ENCODE measurements around the gene PDE2A. TPM values are rescaled to one million over a fixed set of nuclear protein-coding genes. Genes with fewer than 3 reads are reported as not detected.

PDE2A gene
- 403 TPM for total RNA-seq

GRCh38 chr11:72673943-72674828, at the start of gene PDE2A:
Gene PDE2A (minus strand): TSS chr11:72674422. CDS start chr11:72674207, 215 bp downstream.
- Histone ChIP-seq H3K4me1 (no peaks in the 10 kb centered on the region), H3K27ac (no peak within 1 kb of the TSS), H3K36me3 (no peaks in the 10 kb centered on the region), H3K4me3 (no peak within 1 kb of the TSS), H3K9me3 (no peaks in the 10 kb centered on the region), H3K27me3 (peaks cover 18% of the 10 kb centered on the region)
- intact Hi-C loops (cut with DNase I), result no loop called here
- no peak for TF ChIP-seq CTCF (IDR thresholded peaks at IDR 0.05)
- no peak for DNase-seq (ENCODE audit: low spot score in 2 of 2)

GRCh38 chr11:72723508-72723907, 49.3 kb upstream of the PDE2A start:
- H3K4me3 ChIP-seq, result no peak overlapping the region
- no peak for DNase-seq (ENCODE audit: low spot score in 2 of 2)
- TF ChIP-seq CTCF (IDR thresholded peaks at IDR 0.05), result no peak
- no peaks in the 10 kb centered on the region for H3K9me3 ChIP-seq
- no peaks in the 10 kb centered on the region for H3K27me3 ChIP-seq
- intact Hi-C loops (cut with DNase I), result loop anchor here (2.0 to 10.0 kb wide), 3 partner anchors 29 to 651 kb away; partner anchors contain the start of genes ARAP1, FCHSD2 and RELT
- H3K27ac ChIP-seq, result peak overlapping the region in 1 of 2 donors; percentile 90
- peaks cover 13 to 29% of the 10 kb centered on the region in 2 donors for H3K4me1 ChIP-seq
- H3K36me3 ChIP-seq, result no peaks in the 10 kb centered on the region

- TF ChIP-seq CTCF (IDR thresholded peaks at IDR 0.05), result peak in 1 of 3 experiments; percentile 13
- peak overlapping the region; percentile 68 to 76 for H3K4me3 ChIP-seq
- intact Hi-C loops (cut with DNase I), result loop anchor here (1.0 to 10.0 kb wide), 5 partner anchors 31 to 653 kb away; partner anchors contain the start of genes ARAP1, ATG16L2, FCHSD2 and RELT
- peak; percentile 80 to 92 for DNase-seq (ENCODE audit: low spot score in 2 of 2)
- H3K27me3 ChIP-seq, result no peaks in the 10 kb centered on the region
- peaks cover 3% of the 10 kb centered on the region in 2 donors for H3K36me3 ChIP-seq
- H3K27ac ChIP-seq, result peak overlapping the region; percentile 40 to 90
- H3K9me3 ChIP-seq, result no peaks in the 10 kb centered on the region
- H3K4me1 ChIP-seq, result peaks cover 13 to 32% of the 10 kb centered on the region in 2 donors
Measured at GRCh38 chr11:72722050-72722748, 48.0 kb upstream of the PDE2A start.

- peaks cover 13 to 32% of the 10 kb centered on the region in 2 donors for H3K4me1 ChIP-seq
- H3K9me3 ChIP-seq, result no peaks in the 10 kb centered on the region
- intact Hi-C loops (cut with DNase I), result loop anchor here (1.0 to 10.0 kb wide), 5 partner anchors 31 to 653 kb away; partner anchors contain the start of genes ARAP1, ATG16L2, FCHSD2 and RELT
- H3K27me3 ChIP-seq, result no peaks in the 10 kb centered on the region
- peak overlapping the region; percentile 40 to 90 for H3K27ac ChIP-seq
- H3K36me3 ChIP-seq, result peaks cover 3 to 9% of the 10 kb centered on the region in 2 donors
- no peak for TF ChIP-seq CTCF (IDR thresholded peaks at IDR 0.05)
- DNase-seq (ENCODE audit: low spot score in 2 of 2), result no peak
- peak overlapping the region; percentile 68 to 76 for H3K4me3 ChIP-seq
Measured at GRCh38 chr11:72721689-72722049, 47.4 kb upstream of the PDE2A start.

GRCh38 chr11:72721276-72721675, 47.1 kb upstream of the PDE2A start:
- no peak for DNase-seq (ENCODE audit: low spot score in 2 of 2)
- H3K9me3 ChIP-seq, result no peaks in the 10 kb centered on the region
- peaks cover 3 to 13% of the 10 kb centered on the region in 2 donors for H3K36me3 ChIP-seq
- peaks cover 13 to 32% of the 10 kb centered on the region in 2 donors for H3K4me1 ChIP-seq
- peak overlapping the region; percentile 68 to 76 for H3K4me3 ChIP-seq
- H3K27ac ChIP-seq, result peak overlapping the region; percentile 40 to 90
- intact Hi-C loops (cut with DNase I), result loop anchor here (10.0 kb wide), 2 partner anchors 424 to 654 kb away; partner anchors contain the start of genes FCHSD2 and RELT
- no peak for TF ChIP-seq CTCF (IDR thresholded peaks at IDR 0.05)
- H3K27me3 ChIP-seq, result no peaks in the 10 kb centered on the region
